NCI-H524 (cell line): ENCODE data around the gene CACNA1D.

ENCODE experiments used
- DNase-seq, 2 experiments: peaks; one replicate each; lab custom pipeline; 2025; lab: John Stamatoyannopoulos, UW

Gene CACNA1D

DNA sequence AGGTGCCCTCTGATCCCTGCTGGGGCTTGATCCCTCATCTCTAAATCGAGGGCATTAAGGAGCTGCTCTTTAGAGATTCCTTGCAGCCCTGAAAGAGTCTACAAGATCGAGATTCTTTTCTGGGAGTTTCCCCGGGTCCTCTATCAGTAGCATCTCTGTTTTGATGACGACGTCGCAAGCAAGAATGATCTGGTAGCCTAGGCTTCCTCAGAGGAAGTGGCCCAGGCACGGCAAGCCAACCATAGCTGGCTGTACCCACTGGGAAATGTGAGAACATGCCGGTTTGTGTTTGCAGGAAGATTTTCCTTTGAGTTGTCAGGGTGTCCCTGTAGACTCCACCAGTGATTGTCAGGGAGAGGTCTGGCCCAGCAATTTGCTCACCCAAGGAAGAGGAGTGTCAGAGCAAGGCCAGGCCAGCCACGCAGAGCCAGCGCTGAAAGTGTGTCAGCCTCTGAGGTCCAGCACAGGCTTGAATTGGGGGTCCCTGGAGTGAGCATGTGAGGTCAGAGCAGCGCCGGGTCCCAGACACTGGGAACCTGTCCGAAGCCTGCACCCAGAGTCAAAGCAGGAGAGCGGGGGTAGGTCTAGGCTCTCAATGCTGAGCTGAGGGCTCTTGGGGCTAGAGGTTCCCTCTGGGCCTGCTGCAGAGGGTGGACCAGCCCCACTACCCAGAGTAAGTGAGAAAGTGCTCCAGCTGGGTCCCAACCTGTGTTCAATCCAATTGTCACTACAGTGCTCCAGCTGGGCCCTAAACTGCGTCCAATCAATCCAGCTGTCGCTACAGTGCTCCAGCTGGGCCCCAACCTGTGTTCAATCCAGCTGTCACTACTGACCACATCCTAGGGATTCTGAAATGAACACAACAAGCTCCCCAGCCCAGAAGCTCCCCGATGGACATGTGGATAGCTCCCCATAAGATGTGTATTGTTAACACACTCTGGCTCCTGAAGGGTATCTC is 256.1 kb downstream of the CACNA1D start:
- DNase-seq: no peak

DNA sequence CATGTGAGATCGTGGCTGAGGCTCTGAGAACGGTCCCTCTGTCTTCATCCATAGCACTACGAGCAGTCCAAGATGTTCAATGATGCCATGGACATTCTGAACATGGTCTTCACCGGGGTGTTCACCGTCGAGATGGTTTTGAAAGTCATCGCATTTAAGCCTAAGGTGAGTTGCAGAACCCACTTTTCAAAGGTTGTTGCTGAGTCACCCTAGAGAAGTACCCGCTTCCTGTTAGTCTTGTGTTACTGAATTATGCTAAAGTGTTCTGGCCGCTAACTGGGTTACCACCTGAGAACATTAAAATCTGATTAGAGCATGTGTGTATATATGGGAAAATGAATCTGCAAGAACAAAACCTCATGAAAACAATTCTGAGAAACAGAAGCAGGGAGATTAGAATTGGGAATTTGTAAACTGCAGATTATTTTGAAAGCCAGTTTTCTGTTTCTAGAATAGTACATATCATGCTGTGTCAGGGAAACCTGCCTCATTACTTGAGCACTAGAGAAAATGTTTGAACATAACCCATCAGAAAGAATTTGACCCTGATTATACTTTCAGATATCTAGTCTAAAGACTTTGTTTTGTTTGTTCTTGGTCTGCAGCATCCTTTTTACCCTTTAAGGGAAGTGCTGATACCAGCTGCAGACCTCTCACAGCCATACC is 259.2 kb downstream of the CACNA1D start:
- no peak for DNase-seq

DNA sequence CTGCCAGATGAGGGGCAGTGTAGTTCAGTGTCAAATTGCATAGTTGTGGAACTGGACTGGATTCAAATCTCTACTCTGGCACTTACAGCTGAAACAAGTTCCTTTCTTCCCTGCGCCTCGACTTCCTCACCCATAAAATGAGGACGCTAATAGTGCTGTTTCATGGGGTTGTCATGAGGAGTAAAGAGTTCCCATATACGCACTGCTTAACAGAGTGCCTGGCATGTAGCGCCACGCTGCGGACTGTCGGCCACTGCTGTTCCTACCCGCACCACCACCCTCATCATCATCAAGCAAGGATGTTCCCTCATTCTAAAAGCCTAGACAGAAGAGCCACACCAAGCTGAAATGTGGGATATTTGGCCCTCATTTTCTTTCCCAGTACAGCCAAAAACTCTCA is 259.9 kb downstream of the CACNA1D start:
- DNase-seq: no peak

DNA sequence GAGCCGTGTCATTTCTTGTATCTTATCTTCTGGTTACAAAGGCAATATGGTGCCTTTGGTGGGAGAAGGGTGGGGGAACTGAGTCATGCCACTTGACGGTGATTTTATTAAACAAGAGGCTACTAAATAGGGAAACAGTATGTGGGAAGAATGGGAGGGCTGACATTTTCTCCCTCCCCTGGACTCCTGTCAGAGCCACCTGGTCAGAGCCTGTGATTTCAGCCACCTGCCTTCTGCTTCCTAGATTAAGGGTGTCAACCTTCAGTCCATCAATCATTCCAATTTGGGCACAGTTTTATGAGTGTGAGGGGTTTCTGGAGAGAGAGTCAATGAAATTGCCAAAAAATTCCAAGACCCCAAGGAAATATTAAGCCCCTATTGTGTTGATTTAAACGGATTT is 264.4 kb downstream of the CACNA1D start:
- DNase-seq: no peak

DNA sequence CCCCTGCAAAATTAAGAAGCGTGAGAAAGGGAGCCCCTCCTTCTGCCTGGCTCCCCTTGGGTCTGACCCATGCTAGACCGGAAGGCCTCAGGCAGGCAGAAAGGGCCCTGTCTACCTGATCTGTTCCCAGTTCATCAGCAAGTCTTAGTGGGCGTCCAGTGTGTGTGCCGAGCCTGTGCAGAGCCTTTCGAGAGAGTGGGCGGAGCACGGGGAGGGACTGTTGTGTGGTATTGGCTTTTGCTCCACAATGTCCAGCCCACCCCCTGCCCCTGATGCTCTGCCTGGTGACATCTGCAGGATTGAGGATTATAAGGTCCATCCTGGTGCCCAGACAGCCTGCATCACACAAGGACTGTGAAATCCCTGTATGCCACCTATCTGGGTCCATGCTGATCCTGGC is 268.9 kb downstream of the CACNA1D start:
- DNase-seq: peak in 1 of 2 experiments; percentile 43

- DNase-seq: peak; percentile 40 to 84
Observed at GRCh38 chr3:53764026-53764775, 269.8 kb downstream of the CACNA1D start.

GRCh38 chr3:53765753-53766152 is 271.3 kb downstream of the CACNA1D start:
- DNase-seq: no peak

- no peak for DNase-seq
Observed at GRCh38 chr3:53766706-53767105, 272.3 kb downstream of the CACNA1D start.

DNA sequence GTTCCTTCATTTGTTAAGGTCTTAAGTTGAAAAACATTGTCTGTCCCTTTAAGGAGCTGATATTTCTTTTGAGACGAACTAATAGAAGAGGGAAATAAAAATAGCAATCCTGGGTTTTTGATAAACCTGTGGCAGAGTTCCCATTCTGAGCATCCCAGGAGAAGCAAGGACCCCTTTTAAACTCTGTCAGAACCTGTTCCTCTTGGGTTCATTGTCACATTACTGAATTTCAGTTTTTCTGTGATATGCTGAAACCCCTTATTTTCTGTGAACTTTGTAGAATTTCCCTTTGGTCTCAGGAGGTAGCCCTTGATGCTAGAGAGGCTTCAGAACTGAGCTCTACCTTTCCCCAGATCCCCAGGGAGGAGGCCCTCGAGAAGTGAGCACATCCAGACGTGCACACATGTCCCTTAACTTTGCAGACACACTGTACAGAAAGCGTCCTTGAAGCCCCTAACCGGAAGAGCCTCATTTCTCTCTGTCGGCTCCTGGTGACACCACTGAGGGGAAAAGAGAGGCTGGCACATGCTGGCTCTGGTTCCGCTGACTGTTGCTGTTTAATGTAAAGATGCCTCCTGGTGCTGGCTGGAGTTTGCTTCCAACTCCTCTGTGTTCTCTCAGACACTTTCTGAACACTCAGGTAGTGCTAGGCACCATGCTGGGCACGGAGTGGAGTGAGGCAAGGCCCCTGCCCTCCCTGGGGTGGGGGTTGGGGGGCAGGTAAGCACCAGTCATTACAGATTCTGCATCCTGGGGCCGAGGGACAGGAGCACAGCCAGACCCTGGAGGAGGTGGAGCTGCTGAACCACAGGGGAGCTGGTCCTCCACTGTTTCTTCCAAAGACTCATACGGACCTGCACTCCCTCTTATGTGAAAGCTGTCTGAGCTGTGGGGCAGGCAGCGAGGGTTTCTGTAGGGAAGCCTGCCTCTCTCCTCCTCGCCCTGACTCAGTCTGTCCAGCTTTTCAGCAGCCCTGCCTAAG is 274.4 kb downstream of the CACNA1D start:
- no peak for DNase-seq

DNA sequence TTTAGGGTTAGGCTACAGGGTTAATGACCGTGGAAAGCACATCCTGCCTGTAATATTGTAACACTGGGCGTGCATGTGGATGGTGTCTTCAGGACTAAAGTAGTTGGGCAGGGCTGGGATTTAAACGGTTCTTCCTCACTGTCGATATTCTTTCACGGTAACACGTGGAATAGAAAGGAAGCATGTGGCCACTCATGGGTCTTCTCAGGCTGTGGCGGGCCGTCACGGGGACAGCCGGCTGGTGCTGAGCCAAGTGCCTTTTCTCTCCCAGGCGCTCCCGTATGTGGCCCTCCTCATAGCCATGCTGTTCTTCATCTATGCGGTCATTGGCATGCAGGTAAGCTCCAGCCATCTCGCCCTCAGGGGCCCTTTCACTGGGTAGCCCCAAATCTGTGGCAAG is 278.2 kb downstream of the CACNA1D start:
- no peak for DNase-seq

GRCh38 chr3:53773021-53773436 is 278.6 kb downstream of the CACNA1D start:
- no peak for DNase-seq

GRCh38 chr3:53773611-53774368 is 279.4 kb downstream of the CACNA1D start:
- no peak for DNase-seq

- no peak for DNase-seq
Observed at GRCh38 chr3:53774414-53774813, 280.0 kb downstream of the CACNA1D start.

- no peak for DNase-seq
Observed at GRCh38 chr3:53775018-53775417, 280.6 kb downstream of the CACNA1D start.

- no peak for DNase-seq
Observed at GRCh38 chr3:53775834-53776251, 281.4 kb downstream of the CACNA1D start.

DNA sequence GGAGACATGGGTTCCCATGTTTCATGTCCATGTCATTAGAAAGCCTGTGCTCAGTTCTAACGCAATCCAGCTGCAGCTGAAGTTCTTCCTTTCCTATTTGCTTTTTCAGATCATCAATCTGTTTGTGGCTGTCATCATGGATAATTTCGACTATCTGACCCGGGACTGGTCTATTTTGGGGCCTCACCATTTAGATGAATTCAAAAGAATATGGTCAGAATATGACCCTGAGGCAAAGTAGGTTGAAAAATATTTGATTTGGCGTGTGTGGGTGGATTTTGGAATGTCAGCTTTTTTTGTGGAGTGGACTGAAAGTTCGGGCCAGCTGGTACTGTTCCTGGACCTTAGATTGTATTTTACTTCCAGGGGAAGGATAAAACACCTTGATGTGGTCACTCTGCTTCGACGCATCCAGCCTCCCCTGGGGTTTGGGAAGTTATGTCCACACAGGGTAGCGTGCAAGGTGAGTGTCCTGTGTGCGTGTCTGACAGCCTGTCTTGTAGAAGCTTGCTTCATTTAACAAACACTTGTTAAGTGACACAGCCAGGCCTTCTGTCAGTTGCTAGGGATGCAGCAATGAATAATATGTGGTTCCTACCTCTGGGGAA is 282.2 kb downstream of the CACNA1D start:
- DNase-seq: no peak

DNA sequence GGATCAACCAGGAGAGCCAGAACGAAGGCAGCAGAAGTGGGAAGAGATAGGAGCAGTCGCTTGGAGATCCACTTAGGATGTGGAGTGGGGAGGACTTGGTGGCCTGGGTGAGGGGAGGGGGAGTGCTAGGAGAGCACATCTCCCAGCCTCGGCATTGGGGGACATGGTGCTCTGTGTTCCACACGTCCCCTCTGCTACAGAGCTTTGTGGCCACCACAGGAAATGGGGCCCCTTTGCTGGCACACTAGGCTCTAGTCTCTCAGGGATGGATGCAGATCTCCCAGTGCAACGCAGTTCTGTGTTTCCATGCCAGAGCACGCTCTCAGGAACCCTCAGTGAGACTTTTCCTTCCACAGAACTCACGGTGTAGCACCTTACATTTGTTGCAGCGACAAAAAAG is 283.1 kb downstream of the CACNA1D start:
- no peak for DNase-seq

DNA sequence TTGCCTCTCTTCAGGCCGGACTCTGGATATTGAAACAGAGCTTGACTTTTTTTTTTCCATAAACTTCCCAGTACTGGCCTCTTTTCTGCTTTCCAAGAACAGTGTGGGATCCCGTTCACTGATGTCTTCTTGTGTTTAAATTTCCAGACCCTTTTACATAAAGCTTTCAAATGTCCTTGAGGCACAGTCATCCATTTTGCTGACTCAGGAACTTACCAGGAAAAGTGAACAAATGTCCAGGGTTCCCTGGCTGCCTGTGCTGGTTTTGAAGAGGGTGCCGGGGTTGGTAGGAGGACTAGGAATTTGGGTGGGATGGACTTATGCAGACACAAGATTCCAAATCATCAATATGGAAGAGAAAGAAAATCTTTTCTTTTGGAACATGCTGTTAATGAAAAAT is 283.7 kb downstream of the CACNA1D start:
- no peak for DNase-seq

DNA sequence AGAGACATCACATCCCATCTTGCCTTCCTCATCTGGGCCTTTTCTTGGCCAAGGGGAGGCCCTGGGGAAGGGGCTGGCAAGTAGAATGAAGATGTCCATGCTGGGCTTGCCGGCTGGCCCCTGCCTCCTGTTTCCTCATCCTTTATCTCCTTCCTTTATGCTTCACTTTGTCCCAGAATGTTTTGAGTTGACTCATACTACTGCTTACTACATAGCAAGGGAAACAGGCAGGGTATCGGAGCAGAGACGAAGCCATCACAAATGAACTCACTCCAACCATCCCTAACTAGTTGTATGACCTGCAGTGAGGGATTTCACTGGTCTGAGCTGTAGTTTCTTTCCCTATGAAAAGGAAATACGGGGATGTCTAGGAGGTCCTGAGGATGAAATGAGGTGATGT is 285.8 kb downstream of the CACNA1D start:
- no peak for DNase-seq

DNA sequence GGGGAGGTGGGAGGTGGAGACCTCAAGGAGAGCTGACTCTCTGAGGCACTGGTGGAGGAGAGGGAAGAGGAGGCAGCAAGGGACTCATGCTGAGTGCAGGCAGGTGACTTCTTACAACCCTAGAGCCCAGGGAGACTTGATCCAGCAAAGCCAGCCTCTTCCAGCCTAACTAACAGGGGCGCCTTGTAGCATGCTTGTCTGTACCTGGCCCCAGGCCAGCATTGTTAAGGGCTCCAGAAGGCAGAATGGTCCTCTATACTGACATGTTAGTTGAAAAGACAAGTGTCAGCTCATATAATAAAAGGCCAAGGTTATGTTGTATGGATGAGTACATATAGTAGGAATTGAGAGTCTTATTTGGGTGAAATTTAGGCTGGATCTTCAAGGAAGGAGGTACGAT is 286.4 kb downstream of the CACNA1D start:
- no peak for DNase-seq
